GM12875 (cell line): ENCODE measurements around the gene SACS.

Experiments
- H3K4me3 ChIP-seq: one replicate; pipeline ENCODE4 v1.5.1; 2011; ENCODE audit warnings: low read depth, low read length, control low read depth
- TF ChIP-seq, protein P1 (sequence below): IDR thresholded peaks from 2 replicates; pipeline ENCODE4 v1.5.1; 2011; ENCODE audit warnings: low read depth, mild to moderate bottlenecking, control low read depth, inconsistent platforms, low read length, moderate library complexity, borderline replicate concordance; ENCODE audit not compliant: insufficient read depth

Gene SACS

DNA sequence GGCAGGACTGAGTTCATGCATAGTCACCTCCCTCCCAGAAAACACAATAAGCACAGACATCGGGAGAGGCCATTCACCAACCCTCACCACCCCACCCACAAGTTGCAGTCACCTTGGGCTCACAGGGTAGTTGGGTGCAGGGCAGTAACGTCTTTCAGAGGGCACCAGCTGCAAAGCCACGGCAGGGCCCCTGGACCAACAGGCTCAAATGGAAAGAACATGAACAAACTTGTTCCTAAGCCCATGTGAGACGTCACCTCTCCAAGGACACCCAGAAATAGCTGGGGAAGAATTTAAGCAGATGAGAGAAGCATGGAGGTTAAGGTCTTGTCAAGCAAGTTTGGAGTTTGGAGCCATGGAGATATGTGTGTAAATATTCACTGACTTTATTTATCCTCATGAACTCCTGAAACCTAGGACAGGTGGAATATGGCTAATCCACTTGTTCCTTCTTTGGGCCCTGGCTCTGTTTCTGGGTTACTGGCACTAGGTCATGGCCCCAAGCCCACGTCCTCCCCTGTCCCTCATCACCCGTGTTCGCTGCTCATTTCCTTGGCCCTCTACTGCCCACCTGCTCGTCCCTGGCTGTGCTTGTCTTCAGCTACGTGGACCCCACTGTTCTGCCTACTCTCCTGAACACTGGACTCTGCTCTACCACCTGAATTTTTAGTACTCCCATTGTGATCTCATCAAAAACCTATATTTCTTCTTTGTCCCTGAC lies 40.4 kb downstream of the SACS start:
- H3K4me3 ChIP-seq: no peak overlapping the region
- TF ChIP-seq, protein P1, sequence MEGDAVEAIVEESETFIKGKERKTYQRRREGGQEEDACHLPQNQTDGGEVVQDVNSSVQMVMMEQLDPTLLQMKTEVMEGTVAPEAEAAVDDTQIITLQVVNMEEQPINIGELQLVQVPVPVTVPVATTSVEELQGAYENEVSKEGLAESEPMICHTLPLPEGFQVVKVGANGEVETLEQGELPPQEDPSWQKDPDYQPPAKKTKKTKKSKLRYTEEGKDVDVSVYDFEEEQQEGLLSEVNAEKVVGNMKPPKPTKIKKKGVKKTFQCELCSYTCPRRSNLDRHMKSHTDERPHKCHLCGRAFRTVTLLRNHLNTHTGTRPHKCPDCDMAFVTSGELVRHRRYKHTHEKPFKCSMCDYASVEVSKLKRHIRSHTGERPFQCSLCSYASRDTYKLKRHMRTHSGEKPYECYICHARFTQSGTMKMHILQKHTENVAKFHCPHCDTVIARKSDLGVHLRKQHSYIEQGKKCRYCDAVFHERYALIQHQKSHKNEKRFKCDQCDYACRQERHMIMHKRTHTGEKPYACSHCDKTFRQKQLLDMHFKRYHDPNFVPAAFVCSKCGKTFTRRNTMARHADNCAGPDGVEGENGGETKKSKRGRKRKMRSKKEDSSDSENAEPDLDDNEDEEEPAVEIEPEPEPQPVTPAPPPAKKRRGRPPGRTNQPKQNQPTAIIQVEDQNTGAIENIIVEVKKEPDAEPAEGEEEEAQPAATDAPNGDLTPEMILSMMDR: no peak

- no peak overlapping the region for H3K4me3 ChIP-seq
- TF ChIP-seq, protein P1: no peak
Observed at GRCh38 chr13:23392313-23392712, 41.2 kb downstream of the SACS start.

- TF ChIP-seq, protein P1: no peak
- H3K4me3 ChIP-seq: no peak overlapping the region
Observed at GRCh38 chr13:23391752-23392151, 41.8 kb downstream of the SACS start.

- H3K4me3 ChIP-seq: no peak overlapping the region
- TF ChIP-seq, protein P1: no peak
Observed at GRCh38 chr13:23386533-23386932, 47.0 kb downstream of the SACS start.

- H3K4me3 ChIP-seq: no peak overlapping the region
- TF ChIP-seq, protein P1: no peak
Observed at GRCh38 chr13:23385931-23386330, 47.6 kb downstream of the SACS start.

DNA sequence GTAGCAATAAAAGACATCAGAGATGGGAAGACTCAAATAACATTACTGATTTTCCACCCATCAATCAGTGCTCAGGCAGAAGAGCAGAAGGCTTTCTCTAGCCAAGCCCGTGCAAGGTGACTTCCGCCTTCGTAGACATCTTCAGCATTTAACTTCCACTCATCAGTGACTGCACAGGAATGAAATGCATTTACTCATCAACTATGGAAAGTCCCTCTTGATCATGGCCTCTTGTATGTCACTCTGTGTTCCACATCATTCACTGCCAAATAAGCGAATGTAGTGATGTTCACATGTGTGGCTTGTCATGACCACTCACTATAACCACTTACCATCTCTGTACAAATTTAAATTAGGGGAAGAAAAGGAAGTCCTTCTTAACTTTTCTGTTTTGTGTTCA lies 49.4 kb downstream of the SACS start:
- H3K4me3 ChIP-seq: no peak overlapping the region
- TF ChIP-seq, protein P1: no peak

- no peak overlapping the region for H3K4me3 ChIP-seq
- TF ChIP-seq, protein P1: no peak
Observed at GRCh38 chr13:23383151-23383550, 50.4 kb downstream of the SACS start.
